ENCODE results near the gene BTBD10. TPM values are rescaled to one million over a fixed set of nuclear protein-coding genes. Genes with fewer than 3 reads are reported as not detected.

Gene BTBD10
- total RNA-seq, 1 experiment from 2014 or later = 23.3 TPM

- H3K4me3 Mint-ChIP-seq = no peak overlapping the region
- peaks cover 13 to 14% of the 10 kb centered on the region in 2 experiments for H3K4me1 Mint-ChIP-seq
- no peak for TF ChIP-seq CTCF (conservative IDR thresholded peaks at IDR 0.05)
- H4K5ac ChIP-seq (ENCODE audit: insufficient read length, low read depth, low read length) = no peak overlapping the region
- H3K79me2 ChIP-seq (ENCODE audit: insufficient read depth, low read length) = peaks cover 2% of the 10 kb centered on the region; the same call in 1 of the 2 replicates
- H2BK120ac ChIP-seq (ENCODE audit: low read depth, low read length, poor library complexity, severe bottlenecking) = no peak overlapping the region
- H3K36me3 Mint-ChIP-seq (ENCODE audit: insufficient read depth in 1 of 3, low read depth in 3 of 3) = peaks cover 0 to 2% (median 0%) of the 10 kb centered on the region in 3 experiments; a peak in 1 of 7 replicates
- no peak overlapping the region for H3K23ac ChIP-seq (ENCODE audit: insufficient read length, low read depth, low read length)
- no peak overlapping the region for H3K9ac ChIP-seq (ENCODE audit: extremely low read depth, insufficient read length, low read length)
- H4K8ac ChIP-seq (replicated peaks; ENCODE audit: insufficient read length, low read depth, low read length) = no peak overlapping the region
- no peaks in the 10 kb centered on the region for H3K27me3 ChIP-seq (ENCODE audit: insufficient read depth, low read length)
- H2BK20ac ChIP-seq (ENCODE audit: low read depth, low read length, poor library complexity, severe bottlenecking) = no peak overlapping the region
- H3K27ac Mint-ChIP-seq = no peak overlapping the region; a peak in 1 of 7 replicates
- H3K56ac ChIP-seq (ENCODE audit: insufficient read length, low read depth, low read length) = no peak overlapping the region
- H3T11ph ChIP-seq (ENCODE audit: low read length) = no peak overlapping the region
- H4K20me1 ChIP-seq (ENCODE audit: control insufficient read depth, insufficient read depth, insufficient read length) = no peaks in the 10 kb centered on the region
- H2BK12ac ChIP-seq (ENCODE audit: insufficient read length, low read depth, low read length) = no peak overlapping the region
- no peak overlapping the region for H3K27ac ChIP-seq (ENCODE audit: insufficient read length, low read depth, low read length)
- no peaks in the 10 kb centered on the region for H3K27me3 Mint-ChIP-seq (ENCODE audit: low read depth)
- no peak for DNase-seq
- no peaks in the 10 kb centered on the region for H3K23me2 ChIP-seq (ENCODE audit: insufficient read length, low read depth, low read length, poor library complexity, severe bottlenecking)
- no peak overlapping the region for H2BK5ac ChIP-seq (ENCODE audit: insufficient read length, low read length)
- no peak overlapping the region for H2BK15ac ChIP-seq (ENCODE audit: low read depth, low read length)
- no peaks in the 10 kb centered on the region for H3K4me1 ChIP-seq (ENCODE audit: insufficient read depth, low read length)
- no peak overlapping the region for H3K4ac ChIP-seq (ENCODE audit: low read depth, low read length)
- H3K18ac ChIP-seq (ENCODE audit: insufficient read length, low read depth, low read length) = no peak overlapping the region
- no peak overlapping the region for H2AK5ac ChIP-seq (ENCODE audit: insufficient read length, low read length)
- H3K9me3 Mint-ChIP-seq = no peaks in the 10 kb centered on the region
- no peak overlapping the region for H3K14ac ChIP-seq (ENCODE audit: insufficient read depth, low read length)
- no peak overlapping the region for H4K91ac ChIP-seq (ENCODE audit: insufficient read length, low read depth, low read length)
- no peak overlapping the region for H2AFZ ChIP-seq (ENCODE audit: low read length)
- H3K9me3 ChIP-seq (ENCODE audit: control insufficient read depth, low read depth, low read length) = no peaks in the 10 kb centered on the region
- no peaks in the 10 kb centered on the region for H3K79me1 ChIP-seq (ENCODE audit: insufficient read depth, low read depth, low read length, poor library complexity, severe bottlenecking)
- no peak overlapping the region for H3K4me2 ChIP-seq (ENCODE audit: insufficient read depth, insufficient read length, low read length)
- WGBS (ENCODE audit: extremely low coverage, insufficient read length, low lambda C conversion rate) = no CpG with 5 or more reads among the region's 2 CpGs
These were observed 14.1 kb downstream of the BTBD10 start for GRCh38 chr11:13448876-13449275.

Measured in H9 (cell line).